Ovary (tissue), 3 donors: ENCODE results near the gene C15orf61.

Experiments used
- EP300 ChIP-seq: sonication (generic); formaldehyde crosslinking; IDR thresholded peaks from one replicate; pipeline ENCODE4 v1.6.1; 2017; ENCODE audit warnings: antibody characterized with exemption
- POLR2A ChIP-seq: fragments of 450-650 bp; IDR thresholded peaks from one replicate; pipeline ENCODE4 v1.6.1; 2017; ENCODE audit warnings: antibody characterized with exemption, mild to moderate bottlenecking, moderate library complexity
- TF ChIP-seq, protein P1 (sequence below), 3 donors: fragments of 450-650 bp in 2 of 3; fragments of 200-600 bp in 1 of 3; IDR thresholded peaks; one replicate each; pipeline versions ENCODE4 v1.5.1 to v1.8.0; 2016 to 2022; ENCODE audit warnings: antibody characterized with exemption in 3 of 3, mild to moderate bottlenecking in 1 of 3
- donor health status: DM: no; HTN: no; CAD: no.

GRCh38 chr15:67554580-67554979 lies 33.6 kb downstream of the C15orf61 start:
- TF ChIP-seq, protein P1, sequence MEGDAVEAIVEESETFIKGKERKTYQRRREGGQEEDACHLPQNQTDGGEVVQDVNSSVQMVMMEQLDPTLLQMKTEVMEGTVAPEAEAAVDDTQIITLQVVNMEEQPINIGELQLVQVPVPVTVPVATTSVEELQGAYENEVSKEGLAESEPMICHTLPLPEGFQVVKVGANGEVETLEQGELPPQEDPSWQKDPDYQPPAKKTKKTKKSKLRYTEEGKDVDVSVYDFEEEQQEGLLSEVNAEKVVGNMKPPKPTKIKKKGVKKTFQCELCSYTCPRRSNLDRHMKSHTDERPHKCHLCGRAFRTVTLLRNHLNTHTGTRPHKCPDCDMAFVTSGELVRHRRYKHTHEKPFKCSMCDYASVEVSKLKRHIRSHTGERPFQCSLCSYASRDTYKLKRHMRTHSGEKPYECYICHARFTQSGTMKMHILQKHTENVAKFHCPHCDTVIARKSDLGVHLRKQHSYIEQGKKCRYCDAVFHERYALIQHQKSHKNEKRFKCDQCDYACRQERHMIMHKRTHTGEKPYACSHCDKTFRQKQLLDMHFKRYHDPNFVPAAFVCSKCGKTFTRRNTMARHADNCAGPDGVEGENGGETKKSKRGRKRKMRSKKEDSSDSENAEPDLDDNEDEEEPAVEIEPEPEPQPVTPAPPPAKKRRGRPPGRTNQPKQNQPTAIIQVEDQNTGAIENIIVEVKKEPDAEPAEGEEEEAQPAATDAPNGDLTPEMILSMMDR (IDR thresholded peaks at IDR 0.05) = no peak
- TF ChIP-seq EP300 (no peak), POLR2A (no peak)
